ENCODE measurements around the gene PGAM2. TPM values are rescaled to one million over a fixed set of nuclear protein-coding genes. Genes with fewer than 3 reads are reported as not detected.

The PGAM2 gene
- total and polyA plus RNA-seq, 2 of the 13 experiments (the other 11 are each of a cell fraction or from before 2014, with no cell fraction given) = 0.22 TPM; not detected in 1

DNA sequence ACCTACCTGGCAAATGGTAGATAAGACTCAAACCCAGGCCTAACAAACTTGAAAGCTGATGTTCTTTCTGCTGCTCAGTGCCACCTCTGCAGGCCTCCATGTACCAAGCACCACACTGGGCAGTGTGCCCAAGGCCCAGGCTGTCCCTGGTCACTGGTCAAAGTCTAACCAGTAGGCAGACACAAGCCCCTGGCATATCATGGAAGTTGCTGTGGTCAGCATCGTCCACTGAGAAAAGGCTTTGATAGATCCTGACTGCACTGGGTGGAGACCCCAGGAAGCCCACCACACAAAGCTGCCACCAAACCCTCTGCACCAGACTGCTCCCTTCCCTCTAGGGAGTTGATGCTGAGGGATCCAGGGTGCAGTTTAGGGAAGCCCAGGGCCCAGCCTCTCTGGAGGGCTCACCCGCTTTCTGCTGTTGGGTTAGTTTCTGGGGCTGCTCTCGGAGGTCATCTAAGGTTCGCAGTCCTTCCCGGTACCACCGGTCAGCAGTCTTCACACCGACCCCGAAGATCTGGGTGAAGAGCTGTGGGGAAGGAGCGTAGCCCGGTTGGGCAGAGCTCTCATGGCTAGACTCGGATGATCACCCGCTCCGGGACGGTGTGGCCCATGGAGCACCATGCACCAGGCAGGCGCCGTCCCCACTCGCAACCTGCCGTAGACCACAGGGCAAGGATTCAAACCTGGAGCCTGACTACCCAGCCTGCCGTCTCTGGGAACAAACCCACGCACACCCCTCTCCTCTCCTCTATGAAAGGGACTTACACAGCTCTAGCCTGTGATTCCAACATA, 10.9 kb upstream of the PGAM2 start (continued):
- TF ChIP-seq, protein P1, sequence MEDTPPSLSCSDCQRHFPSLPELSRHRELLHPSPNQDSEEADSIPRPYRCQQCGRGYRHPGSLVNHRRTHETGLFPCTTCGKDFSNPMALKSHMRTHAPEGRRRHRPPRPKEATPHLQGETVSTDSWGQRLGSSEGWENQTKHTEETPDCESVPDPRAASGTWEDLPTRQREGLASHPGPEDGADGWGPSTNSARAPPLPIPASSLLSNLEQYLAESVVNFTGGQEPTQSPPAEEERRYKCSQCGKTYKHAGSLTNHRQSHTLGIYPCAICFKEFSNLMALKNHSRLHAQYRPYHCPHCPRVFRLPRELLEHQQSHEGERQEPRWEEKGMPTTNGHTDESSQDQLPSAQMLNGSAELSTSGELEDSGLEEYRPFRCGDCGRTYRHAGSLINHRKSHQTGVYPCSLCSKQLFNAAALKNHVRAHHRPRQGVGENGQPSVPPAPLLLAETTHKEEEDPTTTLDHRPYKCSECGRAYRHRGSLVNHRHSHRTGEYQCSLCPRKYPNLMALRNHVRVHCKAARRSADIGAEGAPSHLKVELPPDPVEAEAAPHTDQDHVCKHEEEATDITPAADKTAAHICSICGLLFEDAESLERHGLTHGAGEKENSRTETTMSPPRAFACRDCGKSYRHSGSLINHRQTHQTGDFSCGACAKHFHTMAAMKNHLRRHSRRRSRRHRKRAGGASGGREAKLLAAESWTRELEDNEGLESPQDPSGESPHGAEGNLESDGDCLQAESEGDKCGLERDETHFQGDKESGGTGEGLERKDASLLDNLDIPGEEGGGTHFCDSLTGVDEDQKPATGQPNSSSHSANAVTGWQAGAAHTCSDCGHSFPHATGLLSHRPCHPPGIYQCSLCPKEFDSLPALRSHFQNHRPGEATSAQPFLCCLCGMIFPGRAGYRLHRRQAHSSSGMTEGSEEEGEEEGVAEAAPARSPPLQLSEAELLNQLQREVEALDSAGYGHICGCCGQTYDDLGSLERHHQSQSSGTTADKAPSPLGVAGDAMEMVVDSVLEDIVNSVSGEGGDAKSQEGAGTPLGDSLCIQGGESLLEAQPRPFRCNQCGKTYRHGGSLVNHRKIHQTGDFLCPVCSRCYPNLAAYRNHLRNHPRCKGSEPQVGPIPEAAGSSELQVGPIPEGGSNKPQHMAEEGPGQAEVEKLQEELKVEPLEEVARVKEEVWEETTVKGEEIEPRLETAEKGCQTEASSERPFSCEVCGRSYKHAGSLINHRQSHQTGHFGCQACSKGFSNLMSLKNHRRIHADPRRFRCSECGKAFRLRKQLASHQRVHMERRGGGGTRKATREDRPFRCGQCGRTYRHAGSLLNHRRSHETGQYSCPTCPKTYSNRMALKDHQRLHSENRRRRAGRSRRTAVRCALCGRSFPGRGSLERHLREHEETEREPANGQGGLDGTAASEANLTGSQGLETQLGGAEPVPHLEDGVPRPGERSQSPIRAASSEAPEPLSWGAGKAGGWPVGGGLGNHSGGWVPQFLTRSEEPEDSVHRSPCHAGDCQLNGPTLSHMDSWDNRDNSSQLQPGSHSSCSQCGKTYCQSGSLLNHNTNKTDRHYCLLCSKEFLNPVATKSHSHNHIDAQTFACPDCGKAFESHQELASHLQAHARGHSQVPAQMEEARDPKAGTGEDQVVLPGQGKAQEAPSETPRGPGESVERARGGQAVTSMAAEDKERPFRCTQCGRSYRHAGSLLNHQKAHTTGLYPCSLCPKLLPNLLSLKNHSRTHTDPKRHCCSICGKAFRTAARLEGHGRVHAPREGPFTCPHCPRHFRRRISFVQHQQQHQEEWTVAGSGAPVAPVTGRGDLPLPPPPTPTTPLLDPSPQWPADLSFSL (CRISPR knock-in tag; IDR thresholded peaks at IDR 0.05) = no peak
- TF ChIP-seq HOXD1 (CRISPR knock-in tag; IDR thresholded peaks at IDR 0.05) = no peak

DNA sequence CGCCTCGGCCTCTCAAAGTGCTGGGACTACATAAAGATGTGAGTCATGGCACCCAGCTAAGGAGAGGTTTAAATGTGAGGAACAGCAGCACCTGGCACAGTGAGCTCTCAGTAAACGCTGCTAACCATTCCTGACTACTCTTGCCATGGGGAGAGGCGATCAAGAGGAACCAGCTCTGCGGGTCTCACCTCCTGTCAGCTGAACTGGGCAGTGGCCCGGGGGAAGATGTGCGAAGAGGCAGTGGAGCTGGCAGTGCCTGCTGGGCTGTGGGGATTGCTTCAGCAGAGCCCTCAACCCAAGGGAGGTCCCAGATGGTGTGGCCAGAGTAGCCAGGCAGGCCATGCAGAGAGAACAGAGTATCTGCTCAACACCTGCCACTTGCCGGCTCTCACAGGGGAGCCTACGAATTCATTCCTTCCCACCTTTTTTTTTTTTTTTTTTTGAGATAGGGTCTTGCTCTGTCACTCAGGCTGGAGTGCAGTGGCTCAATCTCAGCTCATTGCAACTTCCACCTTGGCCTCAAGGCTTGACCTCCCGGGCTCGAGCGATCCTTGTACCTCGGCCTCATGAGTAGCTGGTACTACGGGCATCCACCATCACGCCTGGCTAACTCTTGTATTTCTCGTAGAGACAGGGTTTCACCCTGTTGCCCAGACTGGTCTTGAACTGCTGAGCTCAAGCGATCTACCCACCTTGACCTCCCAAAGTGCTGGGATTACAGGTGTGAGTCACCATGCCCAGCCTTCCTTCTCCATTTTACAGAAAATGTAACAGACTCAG, 10.1 kb upstream of the PGAM2 start:
- in situ Hi-C loops (cut with HindIII; ENCODE audit: extremely low pct_ligation_motif_present, low pct_unique_long_range_greater_than_20kb) = no loop called here
- ChIA-PET CTCF (ENCODE audit: low intra/inter-chr PET ratio, low total read pairs) (no interaction called here), POLR2A (interaction anchor here (0.6 kb wide), 1 partner anchor 813 kb away, joined by 3 read pairs; no protein-coding TSS in a partner anchor)
- 95% methylated on average over 13 of the region's 17 CpGs for WGBS (ENCODE audit: low lambda C conversion rate)
- H3K4me1 ChIP-seq (ENCODE audit: insufficient read depth, low read length) = peaks cover 23% of the 10 kb centered on the region
- H2AFZ ChIP-seq (ENCODE audit: low read length) = no peak overlapping the region
- intact Hi-C loops (cut with micrococcal nuclease; ENCODE audit: unreplicated experiment) = no loop called here
- no peak overlapping the region for H3K4me3 ChIP-seq (replicated peaks in 1 of 3; ENCODE audit: insufficient read depth in 1 of 3, low read depth in 2 of 3, low read length in 3 of 3)
- no peaks in the 10 kb centered on the region for H4K20me1 ChIP-seq (ENCODE audit: insufficient read depth, low read length)
- no peaks in the 10 kb centered on the region for H3K9me3 ChIP-seq (ENCODE audit: low read length)
- no peak overlapping the region for H3K4me2 ChIP-seq (ENCODE audit: low read depth, low read length)
- FAIRE-seq = no peak
- peaks cover 10 to 29% of the 10 kb centered on the region in 2 experiments; a peak in 4 of 5 replicates for H3K36me3 ChIP-seq (replicated peaks in 1 of 2; ENCODE audit: control insufficient read depth in 1 of 2, insufficient read depth in 2 of 2, low read length in 2 of 2)
- no TSS peak for BruUV-seq (replicated peaks)
- no peak for DNase-seq (ENCODE audit: low spot score)
- no peak overlapping the region for H3K9ac ChIP-seq (ENCODE audit: insufficient read depth, low read depth, low read length)
- ATAC-seq = no peak
- no peak overlapping the region for H3K27ac ChIP-seq (ENCODE audit: extremely low read length, insufficient read depth, low read length)
- H3K79me2 ChIP-seq (ENCODE audit: insufficient read depth, low read length) = no peaks in the 10 kb centered on the region
- no peaks in the 10 kb centered on the region for H3K27me3 ChIP-seq (ENCODE audit: control insufficient read depth in 1 of 2, insufficient read depth in 2 of 2, low read length in 2 of 2)
- TF ChIP-seq ZNF747 (CRISPR knock-in tag; IDR thresholded peaks at IDR 0.05; ENCODE audit: borderline replicate concordance) (no peak), ZNF563 (CRISPR knock-in tag; IDR thresholded peaks at IDR 0.05) (no peak), RBFOX2 (IDR thresholded peaks at IDR 0.05; ENCODE audit: low read depth, low read length) (no peak)
- TF ChIP-seq, protein P2, sequence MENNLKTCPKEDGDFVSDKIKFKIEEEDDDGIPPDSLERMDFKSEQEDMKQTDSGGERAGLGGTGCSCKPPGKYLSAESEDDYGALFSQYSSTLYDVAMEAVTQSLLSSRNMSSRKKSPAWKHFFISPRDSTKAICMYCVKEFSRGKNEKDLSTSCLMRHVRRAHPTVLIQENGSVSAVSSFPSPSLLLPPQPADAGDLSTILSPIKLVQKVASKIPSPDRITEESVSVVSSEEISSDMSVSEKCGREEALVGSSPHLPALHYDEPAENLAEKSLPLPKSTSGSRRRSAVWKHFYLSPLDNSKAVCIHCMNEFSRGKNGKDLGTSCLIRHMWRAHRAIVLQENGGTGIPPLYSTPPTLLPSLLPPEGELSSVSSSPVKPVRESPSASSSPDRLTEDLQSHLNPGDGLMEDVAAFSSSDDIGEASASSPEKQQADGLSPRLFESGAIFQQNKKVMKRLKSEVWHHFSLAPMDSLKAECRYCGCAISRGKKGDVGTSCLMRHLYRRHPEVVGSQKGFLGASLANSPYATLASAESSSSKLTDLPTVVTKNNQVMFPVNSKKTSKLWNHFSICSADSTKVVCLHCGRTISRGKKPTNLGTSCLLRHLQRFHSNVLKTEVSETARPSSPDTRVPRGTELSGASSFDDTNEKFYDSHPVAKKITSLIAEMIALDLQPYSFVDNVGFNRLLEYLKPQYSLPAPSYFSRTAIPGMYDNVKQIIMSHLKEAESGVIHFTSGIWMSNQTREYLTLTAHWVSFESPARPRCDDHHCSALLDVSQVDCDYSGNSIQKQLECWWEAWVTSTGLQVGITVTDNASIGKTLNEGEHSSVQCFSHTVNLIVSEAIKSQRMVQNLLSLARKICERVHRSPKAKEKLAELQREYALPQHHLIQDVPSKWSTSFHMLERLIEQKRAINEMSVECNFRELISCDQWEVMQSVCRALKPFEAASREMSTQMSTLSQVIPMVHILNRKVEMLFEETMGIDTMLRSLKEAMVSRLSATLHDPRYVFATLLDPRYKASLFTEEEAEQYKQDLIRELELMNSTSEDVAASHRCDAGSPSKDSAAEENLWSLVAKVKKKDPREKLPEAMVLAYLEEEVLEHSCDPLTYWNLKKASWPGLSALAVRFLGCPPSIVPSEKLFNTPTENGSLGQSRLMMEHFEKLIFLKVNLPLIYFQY (CRISPR knock-in tag; IDR thresholded peaks at IDR 0.05; ENCODE audit: borderline replicate concordance) = no peak
- TF ChIP-seq, protein P3, sequence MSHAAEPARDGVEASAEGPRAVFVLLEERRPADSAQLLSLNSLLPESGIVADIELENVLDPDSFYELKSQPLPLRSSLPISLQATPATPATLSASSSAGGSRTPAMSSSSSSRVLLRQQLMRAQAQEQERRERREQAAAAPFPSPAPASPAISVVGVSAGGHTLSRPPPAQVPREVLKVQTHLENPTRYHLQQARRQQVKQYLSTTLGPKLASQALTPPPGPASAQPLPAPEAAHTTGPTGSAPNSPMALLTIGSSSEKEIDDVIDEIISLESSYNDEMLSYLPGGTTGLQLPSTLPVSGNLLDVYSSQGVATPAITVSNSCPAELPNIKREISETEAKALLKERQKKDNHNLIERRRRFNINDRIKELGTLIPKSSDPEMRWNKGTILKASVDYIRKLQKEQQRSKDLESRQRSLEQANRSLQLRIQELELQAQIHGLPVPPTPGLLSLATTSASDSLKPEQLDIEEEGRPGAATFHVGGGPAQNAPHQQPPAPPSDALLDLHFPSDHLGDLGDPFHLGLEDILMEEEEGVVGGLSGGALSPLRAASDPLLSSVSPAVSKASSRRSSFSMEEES (CRISPR knock-in tag; IDR thresholded peaks at IDR 0.05) = no peak

Data from HepG2 (cell line).